Activated CD4-positive, alpha-beta T cell treated with anti-CD3 and anti-CD28 coated beads, Interleukin-2, amount 50 U/mL, for 48 hours (primary cell): ENCODE data around the gene C22orf15.

Experiments used
- DNase-seq, 2 experiments: peaks; one replicate each; pipeline ENCODE4 v3.0.0-alpha.2; 2020

Gene C22orf15

DNA sequence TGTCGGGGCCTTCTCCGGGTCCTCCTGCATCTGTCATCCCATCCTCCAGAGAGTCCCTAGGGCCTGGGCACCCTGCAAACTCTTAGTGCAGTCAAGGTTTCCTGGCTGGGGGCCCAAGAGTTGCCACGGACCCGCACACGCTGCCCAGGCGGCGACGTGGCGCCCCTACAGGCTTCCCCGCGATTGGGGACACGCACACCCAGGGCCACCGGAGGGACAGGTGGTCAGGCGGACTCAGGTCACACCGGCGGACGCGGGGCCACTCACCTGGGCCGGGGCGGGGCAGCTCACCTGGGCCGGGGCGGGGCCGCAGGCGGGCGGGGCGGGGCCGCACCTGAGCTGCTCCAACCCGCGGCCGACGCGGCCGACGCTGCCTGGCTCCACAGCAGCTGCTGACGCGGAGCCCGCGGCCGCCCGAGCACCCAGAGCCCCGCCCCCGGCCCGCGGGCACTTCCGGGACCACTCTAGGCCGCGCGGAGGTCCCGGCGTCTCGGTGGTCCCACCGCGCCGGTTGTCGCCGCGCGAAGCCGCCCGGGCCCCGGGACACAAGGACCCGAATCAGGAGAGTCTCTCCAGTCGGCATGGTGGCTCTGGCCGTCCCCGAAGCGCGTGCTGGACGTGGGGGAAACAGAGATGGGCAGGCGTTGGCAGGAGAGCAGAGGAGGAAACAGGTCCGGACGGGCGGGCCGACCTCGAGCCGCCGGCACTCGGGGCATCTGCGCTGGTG, 11.9 kb upstream of the C22orf15 start, which contains the start of gene ZNF70:
ZNF70 (minus strand) TSS at position 399 of the 727 bp plus-strand sequence. CDS start 5,972 bp downstream, outside the sequence.
- peak; percentile 74 to 77 for DNase-seq

DNA sequence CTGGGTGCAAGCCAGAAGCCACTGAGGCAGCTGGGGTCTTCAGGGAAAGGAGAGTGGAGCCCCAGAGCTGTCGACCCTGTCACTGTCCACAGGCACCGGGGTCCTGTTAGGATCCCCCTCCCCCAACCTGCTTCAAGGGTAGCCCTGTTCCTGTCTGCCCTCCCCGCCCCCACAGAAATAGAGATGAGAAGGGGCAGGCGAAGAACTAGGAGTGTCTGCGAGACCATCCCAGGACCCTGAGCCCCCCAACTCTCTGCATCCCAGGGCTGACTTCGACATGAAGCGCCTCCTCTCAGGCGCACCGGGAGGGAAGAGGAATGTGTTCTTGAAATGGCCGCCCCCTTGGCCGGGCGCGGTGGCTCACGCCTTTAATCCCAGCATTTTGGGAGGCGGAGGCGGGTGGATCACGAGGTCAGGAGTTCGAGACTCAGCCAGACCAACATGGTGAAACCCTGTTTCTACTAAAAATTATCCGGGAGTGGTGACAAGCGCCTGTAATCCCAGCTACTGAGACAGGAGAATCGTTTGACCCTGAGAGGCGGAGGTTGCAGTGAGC, 11.3 kb upstream of the C22orf15 start:
- no peak for DNase-seq

- DNase-seq = no peak
Observed at GRCh38 chr22:23752090-23752691, 10.6 kb upstream of the C22orf15 start.

GRCh38 chr22:23752750-23753149, 10.0 kb upstream of the C22orf15 start:
- DNase-seq = no peak

DNA sequence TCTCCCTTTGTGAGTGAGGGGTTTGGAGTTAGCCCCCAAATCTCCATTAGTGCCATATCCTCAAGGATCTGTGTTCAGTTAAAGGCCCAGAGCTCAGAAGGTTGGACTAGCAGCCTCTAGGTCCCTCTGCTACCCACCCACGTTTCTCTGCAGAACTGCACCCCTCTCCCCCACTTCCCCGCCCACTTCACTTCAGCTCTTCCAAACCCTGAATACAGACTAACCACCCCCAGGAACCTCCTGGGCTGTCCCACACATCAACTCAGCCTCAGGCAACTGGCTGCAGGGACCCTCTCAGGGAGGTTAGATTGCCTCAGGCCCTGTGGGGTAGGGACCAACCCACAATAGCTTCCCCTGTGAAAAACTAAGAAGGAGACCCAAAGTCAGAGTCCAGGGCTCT, 9.4 kb upstream of the C22orf15 start:
- no peak for DNase-seq

DNA sequence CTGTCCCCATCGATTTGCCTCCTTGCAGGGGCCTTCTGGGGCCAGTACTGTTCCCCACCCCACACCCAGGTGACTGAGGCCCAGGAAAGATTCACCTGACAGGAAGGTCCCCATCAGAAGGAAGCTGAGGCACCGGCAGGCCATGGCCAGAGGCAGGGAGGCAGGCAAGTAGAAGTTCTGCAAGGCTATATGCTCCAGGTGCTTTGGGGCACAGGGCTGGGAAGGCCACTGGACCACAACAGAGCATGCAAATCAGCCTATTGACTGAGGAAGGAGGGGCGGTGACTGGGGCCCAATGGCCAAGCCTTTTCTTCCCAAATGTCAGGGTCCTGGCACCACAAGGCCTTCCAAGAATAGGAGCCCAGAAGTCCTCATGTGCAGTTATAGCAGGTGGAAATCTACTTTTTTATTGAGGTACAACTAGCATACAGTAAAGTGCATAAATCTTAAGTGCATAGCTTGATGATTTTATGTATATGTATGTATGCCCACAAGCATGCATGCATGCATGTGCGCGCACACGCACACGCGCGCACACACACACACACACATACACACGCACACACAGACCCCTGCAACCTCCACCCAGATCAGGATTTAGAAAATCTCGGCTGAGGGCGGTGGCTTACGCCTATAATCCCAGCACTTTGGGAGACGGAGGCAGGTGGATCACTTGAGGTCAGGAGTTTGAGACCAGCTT, 8.4 kb upstream of the C22orf15 start, which contains the start of gene VPREB3:
VPREB3 (minus strand) TSS at position 206 of the 700 bp plus-strand sequence; CDS start at position 144, 62 bp downstream.
- DNase-seq = no peak

DNA sequence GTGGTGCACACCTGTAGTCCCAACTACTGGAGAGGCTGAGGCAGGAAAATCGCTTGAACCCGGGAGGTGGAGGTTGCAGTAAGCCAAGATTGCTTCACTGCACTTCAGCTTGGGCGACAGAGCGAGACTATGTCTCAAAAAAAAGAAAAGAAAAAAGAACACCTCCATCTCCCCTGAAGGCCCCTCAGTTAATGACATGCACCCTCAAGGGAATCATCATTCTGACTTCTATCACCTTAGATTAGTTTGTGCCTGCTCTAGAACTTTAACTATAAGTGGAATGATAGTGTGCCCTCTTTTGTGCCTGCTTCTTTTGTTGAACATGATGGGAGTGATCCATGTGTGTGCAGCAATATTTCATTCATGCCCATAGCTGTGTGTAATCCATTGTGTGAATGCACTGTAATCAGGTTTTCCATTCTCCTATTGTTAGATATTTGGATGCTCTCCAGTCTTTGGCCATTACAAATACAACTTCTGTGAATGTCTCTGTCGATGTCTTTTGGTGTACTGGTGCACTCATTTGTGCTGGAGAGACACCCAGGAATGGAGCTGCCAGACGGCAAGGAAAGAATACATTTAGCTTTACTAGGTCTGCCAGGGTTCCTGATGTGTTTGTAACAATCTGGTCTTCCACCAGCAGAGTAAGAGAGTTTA, 7.7 kb upstream of the C22orf15 start:
- no peak for DNase-seq

DNA sequence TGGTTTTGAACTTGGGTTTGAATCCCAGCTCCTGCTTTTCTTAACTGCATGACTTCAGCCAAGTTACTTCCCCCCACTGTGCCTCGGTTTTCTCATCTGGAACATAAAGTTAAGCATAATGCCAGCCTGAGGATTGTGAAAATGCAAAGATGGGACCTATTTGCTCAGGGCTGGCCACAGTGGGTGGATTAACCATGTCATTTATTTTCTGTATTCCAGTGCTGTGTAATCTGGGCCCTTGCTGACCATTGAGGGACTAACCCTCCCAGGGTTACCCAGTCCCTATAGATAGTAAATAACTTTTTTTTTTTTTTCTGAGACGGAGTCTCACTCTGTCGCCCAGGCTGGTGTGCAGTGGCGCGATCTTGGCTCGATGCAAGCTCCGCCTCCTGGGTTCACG, 7.1 kb upstream of the C22orf15 start:
- DNase-seq = no peak

DNA sequence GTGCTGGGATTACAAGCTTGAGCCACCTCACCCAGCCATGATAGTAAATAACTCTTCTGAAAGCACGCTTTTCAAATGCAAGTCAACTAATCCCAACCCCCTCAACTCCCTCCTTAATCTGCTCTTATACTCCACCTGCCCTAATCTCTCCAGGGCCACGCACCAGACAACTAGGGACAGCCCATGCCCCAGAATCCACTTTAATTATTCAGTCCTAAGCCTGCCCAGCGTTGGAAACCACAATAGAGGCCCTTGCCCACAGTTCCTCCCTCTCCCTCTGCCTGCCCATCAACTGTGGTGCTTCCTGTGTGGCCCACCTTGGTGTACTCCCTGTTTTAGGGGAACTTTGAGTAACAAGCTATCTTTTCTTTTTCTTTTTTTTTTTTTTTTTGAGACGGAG, 5.9 kb upstream of the C22orf15 start:
- no peak for DNase-seq

DNA sequence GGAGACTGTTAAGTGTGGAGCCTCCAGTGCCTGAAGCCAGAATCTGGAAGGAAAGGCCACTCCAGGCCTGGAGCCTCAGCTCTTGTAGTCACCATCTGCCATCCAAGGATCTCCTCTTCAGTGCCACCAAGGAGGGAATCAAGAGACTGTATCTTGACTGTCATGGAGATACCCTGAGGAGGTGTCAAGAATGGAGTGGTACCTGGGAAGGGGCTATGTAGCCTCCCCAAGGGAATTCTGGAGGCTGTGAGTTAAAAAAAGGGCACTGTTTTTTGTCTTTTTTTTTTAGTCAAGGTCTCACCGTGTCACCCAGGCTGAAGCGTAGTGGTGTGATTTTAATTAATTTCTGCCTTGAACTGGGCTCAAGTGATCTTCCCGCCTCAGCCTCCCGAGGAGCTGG, 3.2 kb upstream of the C22orf15 start:
- no peak for DNase-seq

- no peak for DNase-seq
Observed at GRCh38 chr22:23760056-23760455, 2.7 kb upstream of the C22orf15 start.

DNA sequence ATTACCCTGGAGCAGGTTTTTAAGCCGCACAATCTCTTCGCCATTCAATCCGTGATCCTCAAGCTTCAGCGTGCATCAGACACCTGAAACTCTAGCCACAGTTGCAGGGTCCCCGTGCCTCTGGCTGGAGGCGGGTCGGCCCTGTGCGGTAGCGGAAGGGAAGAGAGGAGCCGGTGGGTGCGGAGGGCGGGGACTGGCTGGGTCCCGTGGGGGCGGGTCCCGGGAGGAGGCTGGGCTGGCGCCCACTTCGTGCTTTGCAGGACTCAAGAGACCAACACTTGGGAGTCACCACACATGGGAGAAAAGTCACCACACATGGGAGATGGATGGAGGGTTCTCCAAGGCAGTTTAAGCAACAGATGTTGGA, 772 bp downstream of the C22orf15 start:
- DNase-seq = peak; percentile 65 to 70

DNA sequence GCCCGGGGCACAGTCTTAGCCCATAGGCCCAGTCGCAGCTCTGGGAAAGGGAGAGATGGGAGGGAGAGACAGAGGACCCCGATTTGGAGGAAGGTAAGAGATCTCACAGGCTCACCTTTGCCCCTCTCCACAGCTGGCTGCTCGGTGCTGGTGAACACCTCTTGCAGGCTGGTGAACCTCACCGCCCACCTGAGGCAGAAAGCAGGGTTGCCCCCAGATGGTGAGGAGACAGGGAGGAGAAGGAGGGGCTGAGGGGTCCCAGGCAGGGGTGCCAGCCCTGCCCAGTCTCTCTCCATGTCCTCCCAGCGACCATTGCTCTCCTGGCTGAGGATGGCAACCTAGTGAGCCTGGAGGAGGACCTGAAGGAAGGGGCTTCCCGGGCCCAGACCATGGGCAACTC, 1.2 kb downstream of the C22orf15 start:
- DNase-seq = no peak

GRCh38 chr22:23764899-23765881, 2.4 kb downstream of the C22orf15 start:
- DNase-seq = no peak

DNA sequence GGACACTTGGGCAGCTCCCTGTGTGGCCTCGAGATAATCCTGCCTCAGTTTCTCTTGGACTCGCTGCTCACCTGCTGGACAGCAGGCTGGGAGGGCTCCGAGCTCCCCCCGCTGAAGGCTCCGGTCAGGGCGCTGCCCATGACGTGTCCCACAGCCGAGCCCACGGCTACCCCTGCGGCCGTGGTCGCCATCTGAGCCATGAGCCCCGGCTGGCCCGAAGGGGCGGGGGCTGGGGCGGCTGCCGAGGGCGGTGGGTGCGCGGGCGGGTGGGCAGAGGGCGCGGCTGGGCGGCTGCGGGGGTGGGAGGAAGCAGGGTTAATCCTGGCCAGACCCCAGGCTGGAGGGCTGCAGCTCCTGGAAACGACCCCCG, 4.5 kb downstream of the C22orf15 start:
- DNase-seq = no peak

- DNase-seq = peak; percentile 78 to 86
Observed at GRCh38 chr22:23767673-23768548, 5.1 kb downstream of the C22orf15 start, which contains the start of gene CHCHD10. TSS of gene CHCHD10 (minus strand) at chr22:23767972. CDS start at chr22:23767874, 98 bp downstream.

GRCh38 chr22:23769321-23769965, 6.7 kb downstream of the C22orf15 start:
- no peak for DNase-seq

DNA sequence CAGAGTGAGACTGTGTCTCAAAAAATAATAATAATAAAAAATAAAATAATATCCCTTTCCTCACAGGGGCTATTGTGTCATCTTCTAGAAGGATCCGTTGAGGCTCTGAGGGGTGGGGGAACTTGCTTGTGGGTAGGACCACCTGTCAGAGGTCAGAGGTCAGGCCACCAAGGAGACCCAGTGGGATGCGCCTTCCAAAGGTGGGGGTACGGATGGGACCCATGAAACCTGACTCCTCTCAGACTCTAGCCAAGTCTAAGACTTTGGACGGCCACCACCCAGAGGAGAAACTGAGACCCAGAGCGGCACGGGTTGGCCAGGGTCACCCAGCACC, 9.5 kb downstream of the C22orf15 start:
- DNase-seq = no peak

DNA sequence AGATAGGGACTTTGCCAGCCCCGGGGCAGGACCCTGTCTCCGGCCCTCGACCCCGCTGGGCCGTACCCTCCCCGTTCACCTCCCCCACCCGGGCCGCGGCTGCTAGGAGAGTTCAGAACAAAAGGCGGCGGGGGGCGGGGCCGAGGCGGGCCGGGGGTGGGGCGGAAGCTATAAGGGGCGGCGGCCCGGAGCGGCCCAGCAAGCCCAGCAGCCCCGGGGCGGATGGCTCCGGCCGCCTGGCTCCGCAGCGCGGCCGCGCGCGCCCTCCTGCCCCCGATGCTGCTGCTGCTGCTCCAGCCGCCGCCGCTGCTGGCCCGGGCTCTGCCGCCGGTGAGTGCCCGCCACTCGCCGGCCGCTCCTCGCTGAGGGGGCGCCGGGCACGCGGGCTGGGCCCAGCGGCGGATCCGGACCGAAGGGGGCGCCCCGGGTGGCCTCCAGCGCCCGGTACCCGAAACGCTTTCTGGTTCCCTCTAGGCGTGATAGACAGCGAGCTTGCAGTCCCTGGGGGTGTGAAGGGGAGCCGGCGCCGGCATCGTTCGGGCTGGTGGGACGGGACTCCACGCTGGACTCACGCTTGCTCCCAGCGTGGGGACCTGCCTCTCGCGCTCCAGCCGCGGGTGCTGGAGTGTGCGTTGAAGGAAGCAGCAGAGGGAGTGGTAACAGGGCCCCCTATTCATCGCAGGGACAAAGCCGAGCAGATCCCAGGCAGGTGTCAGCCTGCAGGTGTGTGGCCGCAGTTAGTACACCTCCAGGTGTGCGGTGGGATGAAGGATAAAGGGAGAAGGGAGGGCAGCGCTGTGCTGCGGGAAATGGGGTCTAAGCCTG, 10.1 kb downstream of the C22orf15 start, which contains the start of gene MMP11:
MMP11 (plus strand) TSS at position 201 of the 825 bp plus-strand sequence; CDS start at position 223, 22 bp downstream.
- peak; percentile 60 to 61 for DNase-seq
